BE2C (cell line): Measurements from ENCODE around the gene SLC9A8.
"Not testable (repeated sequence)": the region's sequence is repeated elsewhere in the genome, so short reads cannot be mapped to it uniquely, and the experiment has no call there.

ENCODE experiments used
- DNase-seq: peaks from one replicate; pipeline ENCODE4 v3.0.0-alpha.2; 2020
- H3K27me3 ChIP-seq: fragments of 250-450 bp; sonication (Bioruptor Pico); 2 replicates; pipeline ENCODE4 v1.5.1; 2020; ENCODE audit warnings: mild to moderate bottlenecking
- H3K36me3 ChIP-seq: fragments of 250-450 bp; sonication (Bioruptor Pico); 2 replicates; pipeline ENCODE4 v1.5.1; 2020; ENCODE audit warnings: mild to moderate bottlenecking
- H3K4me1 ChIP-seq: fragments of 250-450 bp; sonication (Bioruptor Pico); 2 replicates; pipeline ENCODE4 v1.5.1; 2020
- H3K4me3 ChIP-seq: 2 replicates; pipeline ENCODE4 v1.5.1; 2011; ENCODE audit warnings: low read depth, low read length
- H3K9me3 ChIP-seq: fragments of 250-450 bp; sonication (Bioruptor Pico); 2 replicates; pipeline ENCODE4 v1.5.1; 2020
- TF ChIP-seq, protein P1 (sequence below): IDR thresholded peaks from 2 replicates; pipeline ENCODE4 v1.5.1; 2012; ENCODE audit warnings: mild to moderate bottlenecking, low read depth, low read length

The SLC9A8 gene

DNA sequence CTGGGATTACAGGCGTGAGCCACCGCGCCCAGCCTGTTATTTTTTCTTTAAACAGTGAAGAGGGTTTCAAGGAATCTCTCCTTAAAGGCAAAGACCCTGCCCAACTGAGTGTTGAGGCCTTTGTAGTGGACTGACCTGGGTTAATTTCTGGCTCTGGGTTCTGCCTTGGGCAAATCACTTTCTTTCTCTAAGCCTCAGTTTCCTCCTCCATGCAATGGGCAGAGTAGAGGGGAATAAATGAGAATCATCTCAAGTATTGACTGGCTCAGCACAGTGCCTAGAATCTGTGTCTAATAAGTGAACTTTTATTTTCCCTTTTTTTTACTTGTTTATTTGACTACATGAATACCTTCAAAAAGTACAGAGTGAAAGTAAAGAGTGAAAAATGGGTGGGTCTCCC is 31.0 kb upstream of the SLC9A8 start:
- Histone ChIP-seq H3K4me3 (no peak overlapping the region), H3K27me3 (no peaks in the 10 kb centered on the region), H3K9me3 (no peaks in the 10 kb centered on the region), H3K4me1 (no peaks in the 10 kb centered on the region), H3K36me3 (no peaks in the 10 kb centered on the region)
- TF ChIP-seq, protein P1, sequence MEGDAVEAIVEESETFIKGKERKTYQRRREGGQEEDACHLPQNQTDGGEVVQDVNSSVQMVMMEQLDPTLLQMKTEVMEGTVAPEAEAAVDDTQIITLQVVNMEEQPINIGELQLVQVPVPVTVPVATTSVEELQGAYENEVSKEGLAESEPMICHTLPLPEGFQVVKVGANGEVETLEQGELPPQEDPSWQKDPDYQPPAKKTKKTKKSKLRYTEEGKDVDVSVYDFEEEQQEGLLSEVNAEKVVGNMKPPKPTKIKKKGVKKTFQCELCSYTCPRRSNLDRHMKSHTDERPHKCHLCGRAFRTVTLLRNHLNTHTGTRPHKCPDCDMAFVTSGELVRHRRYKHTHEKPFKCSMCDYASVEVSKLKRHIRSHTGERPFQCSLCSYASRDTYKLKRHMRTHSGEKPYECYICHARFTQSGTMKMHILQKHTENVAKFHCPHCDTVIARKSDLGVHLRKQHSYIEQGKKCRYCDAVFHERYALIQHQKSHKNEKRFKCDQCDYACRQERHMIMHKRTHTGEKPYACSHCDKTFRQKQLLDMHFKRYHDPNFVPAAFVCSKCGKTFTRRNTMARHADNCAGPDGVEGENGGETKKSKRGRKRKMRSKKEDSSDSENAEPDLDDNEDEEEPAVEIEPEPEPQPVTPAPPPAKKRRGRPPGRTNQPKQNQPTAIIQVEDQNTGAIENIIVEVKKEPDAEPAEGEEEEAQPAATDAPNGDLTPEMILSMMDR = no peak
- no peak for DNase-seq

DNA sequence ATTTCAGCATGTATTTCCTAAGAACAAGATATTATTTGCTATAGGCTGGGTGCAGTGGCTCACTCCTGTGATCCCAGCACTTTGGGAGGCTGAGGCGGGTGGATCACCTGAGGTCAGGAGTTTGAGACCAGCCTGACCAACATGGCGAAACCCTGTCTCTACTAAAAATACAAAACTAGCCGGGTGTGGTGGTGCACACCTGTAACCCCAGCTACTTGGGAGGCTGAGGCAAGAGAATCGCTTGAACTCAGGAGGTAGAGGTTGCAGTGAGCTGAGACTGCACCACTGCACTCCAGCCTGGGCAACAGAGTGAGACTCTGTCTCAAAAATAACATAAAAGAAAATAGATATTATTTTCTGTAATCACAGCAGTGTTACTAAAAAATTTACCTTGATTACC is 30.2 kb upstream of the SLC9A8 start:
- not testable (repeated sequence) for H3K4me3 ChIP-seq, DNase-seq, H3K27me3 ChIP-seq, H3K4me1 ChIP-seq, H3K36me3 ChIP-seq, H3K9me3 ChIP-seq

DNA sequence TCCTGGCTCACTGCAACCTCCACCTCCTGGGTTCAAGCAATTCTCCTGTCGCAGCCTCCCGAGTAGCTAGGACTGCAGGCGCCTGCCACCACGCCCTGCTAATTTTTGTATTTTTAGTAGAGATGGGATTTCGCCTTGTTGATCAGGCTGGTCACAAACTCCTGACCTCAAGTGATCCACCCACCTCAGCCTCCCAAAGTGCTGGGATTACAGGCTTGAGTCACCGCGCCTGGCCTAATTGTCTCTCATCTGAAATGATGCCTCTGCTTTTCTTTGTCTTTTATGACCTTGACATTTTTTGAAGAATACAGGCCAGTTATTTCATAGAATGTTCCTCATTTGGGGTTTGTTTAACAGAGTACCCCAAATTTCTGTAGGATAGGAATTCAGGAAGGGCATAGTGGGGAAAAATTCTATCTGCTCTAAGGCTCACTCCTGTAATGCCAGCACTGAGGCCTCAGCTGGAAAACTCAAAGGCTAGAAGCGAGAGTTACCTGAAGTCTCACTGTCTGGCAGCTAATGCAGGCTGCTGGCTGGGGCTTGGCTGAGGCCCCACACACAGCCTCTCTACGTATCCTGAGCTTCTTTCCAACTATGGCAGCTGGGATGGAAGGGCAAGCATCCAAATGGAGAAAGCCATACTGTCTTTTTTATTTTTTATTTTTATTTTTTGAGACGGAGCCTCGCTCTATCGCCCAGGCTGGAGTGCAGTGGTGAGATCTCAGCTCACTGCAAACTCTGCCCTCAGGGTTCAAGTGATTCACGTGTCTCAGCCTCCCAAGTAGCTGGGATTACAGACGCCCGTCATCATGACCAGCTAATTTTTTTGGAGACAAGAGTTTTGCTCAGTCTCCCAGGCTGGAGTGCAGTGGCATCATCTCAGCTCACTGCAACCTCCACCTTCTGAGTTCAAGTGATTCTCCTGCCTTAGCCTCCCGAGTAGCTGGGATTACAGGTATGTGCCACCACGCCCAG is 29.3 kb upstream of the SLC9A8 start:
- DNase-seq, H3K4me3 ChIP-seq, H3K4me1 ChIP-seq, H3K27me3 ChIP-seq, H3K9me3 ChIP-seq, H3K36me3 ChIP-seq: not testable (repeated sequence)

DNA sequence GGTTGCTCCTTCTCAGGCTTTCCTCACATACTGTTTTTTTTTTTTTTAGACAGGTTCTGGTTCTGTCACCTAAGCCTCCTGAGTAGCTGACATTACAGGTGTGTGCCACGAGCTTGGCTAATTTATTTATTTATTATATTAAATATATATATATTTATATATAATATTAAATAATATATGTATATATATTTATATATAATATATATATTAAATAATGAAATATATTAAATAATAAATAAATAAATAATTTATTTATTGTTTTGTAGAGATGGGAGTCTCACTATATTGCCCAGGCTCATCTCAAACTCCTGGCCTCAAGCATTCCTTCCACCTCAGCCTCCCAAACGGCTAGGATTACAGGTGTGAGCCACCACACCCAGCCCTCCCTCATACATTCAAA is 28.3 kb upstream of the SLC9A8 start:
- no peaks in the 10 kb centered on the region for H3K27me3 ChIP-seq
- no peak overlapping the region for H3K4me3 ChIP-seq
- TF ChIP-seq, protein P1 = no peak
- DNase-seq = no peak
- H3K4me1 ChIP-seq = no peaks in the 10 kb centered on the region
- no peaks in the 10 kb centered on the region for H3K36me3 ChIP-seq
- H3K9me3 ChIP-seq = no peaks in the 10 kb centered on the region

DNA sequence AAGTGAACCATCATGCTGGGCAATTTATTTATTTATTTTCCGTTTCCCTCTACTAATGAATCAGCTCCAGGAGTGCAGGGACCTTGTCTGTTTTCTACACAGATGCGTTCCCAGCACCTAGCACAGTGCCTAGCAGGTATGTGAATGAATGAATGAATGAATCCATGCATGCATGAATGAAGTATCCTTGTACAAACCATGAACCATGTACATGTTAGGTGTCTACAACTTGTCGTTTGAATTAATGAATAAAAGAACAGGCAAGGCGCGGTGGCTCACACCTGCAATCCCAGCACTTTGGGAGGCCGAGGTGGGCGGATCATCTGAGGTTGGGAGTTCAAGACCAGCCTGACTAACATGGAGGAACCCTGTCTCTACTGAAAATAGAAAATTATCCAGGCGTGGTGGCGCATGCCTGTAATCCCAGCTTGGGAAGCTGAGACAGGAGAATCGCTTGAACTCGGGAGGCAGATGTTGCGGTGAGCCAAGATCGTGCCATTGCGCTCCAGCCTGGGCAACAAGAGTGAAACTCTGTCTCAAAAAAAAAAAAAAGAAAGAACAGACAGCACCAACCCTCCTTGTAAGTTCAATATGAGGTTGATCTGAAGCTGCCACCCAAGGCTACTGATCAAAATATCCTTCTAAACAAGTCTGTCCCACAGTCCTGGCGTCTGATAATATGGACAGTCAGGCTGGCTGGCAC is 27.3 kb upstream of the SLC9A8 start:
- Histone ChIP-seq H3K4me3 (no peak overlapping the region), H3K4me1 (no peaks in the 10 kb centered on the region), H3K9me3 (no peaks in the 10 kb centered on the region), H3K27me3 (no peaks in the 10 kb centered on the region), H3K36me3 (no peaks in the 10 kb centered on the region)
- no peak for DNase-seq
- TF ChIP-seq, protein P1 = no peak

DNA sequence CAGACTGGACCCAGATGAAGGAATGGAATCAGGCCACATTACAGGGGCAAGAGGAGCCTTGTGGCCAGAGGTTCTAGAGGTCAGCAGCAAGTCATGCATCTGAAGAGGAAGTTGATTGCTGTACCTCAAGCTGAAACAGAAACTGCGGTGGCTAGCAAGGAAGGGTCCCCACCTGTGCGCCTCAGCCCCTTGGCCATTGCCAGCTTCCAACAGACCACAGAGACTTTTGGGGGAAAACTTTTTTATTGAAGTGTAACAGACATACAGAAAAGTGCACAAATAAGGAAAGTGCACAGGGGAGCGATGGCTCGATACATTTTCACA is 26.8 kb upstream of the SLC9A8 start:
- no peak for DNase-seq

DNA sequence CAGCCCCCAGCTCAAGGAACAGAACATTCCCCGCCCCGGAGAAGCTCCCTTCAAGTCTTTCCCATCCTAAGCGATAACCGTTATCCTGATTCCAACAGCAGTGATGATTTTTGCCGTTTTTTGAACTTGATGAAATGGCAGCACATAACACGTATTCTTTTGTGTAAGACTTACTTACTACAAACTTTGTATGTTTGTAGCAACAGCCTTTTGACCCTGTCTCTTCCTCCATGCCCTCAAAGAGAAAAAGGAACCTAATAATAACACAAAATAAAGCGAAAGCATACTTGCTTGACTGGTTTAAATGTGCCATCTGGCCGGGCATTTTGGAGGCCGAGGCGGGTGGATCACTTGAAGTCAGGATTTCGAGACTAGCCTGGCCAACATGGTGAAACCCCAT is 26.4 kb upstream of the SLC9A8 start:
- Histone ChIP-seq H3K36me3 (no peaks in the 10 kb centered on the region), H3K27me3 (no peaks in the 10 kb centered on the region), H3K4me3 (no peak overlapping the region), H3K4me1 (no peaks in the 10 kb centered on the region), H3K9me3 (no peaks in the 10 kb centered on the region)
- no peak for DNase-seq
- TF ChIP-seq, protein P1 = no peak

More for the DNA sequence above, 26.8 kb upstream of the SLC9A8 start:
- Histone ChIP-seq H3K4me3 (no peak overlapping the region), H3K36me3 (no peaks in the 10 kb centered on the region), H3K4me1 (no peaks in the 10 kb centered on the region), H3K9me3 (no peaks in the 10 kb centered on the region), H3K27me3 (no peaks in the 10 kb centered on the region)
- TF ChIP-seq, protein P1 = no peak
